ENCODE data around the gene TMEM150A.
"Not testable (repeated sequence)": the region's sequence is repeated elsewhere in the genome, so short reads cannot be mapped to it uniquely, and the experiment has no call there.

Gene TMEM150A

GRCh38 chr2:85602476-85603234 is at the start of gene TMEM150A:
TMEM150A (minus strand) TSS chr2:85602698; CDS start chr2:85601948, 750 bp downstream.
- peak; percentile 90 for DNase-seq (ENCODE audit: low spot score)

- DNase-seq (ENCODE audit: low spot score), result no peak
Observed at GRCh38 chr2:85652056-85652455, 49.6 kb upstream of the TMEM150A start.

GRCh38 chr2:85651097-85651496 is 48.6 kb upstream of the TMEM150A start:
- DNase-seq (ENCODE audit: low spot score), result no peak

GRCh38 chr2:85650456-85650855 is 48.0 kb upstream of the TMEM150A start:
- DNase-seq (ENCODE audit: low spot score), result no peak

GRCh38 chr2:85649201-85650190 is 47.0 kb upstream of the TMEM150A start:
- no peak for DNase-seq (ENCODE audit: low spot score)

- peak; percentile 65 for DNase-seq (ENCODE audit: low spot score)
Observed at GRCh38 chr2:85648619-85649018, 46.1 kb upstream of the TMEM150A start.

GRCh38 chr2:85647823-85648526 is 45.5 kb upstream of the TMEM150A start:
- no peak for DNase-seq (ENCODE audit: low spot score)

GRCh38 chr2:85646166-85646565 is 43.7 kb upstream of the TMEM150A start:
- DNase-seq (ENCODE audit: low spot score), result no peak

- DNase-seq (ENCODE audit: low spot score), result no peak
Observed at GRCh38 chr2:85644909-85645308, 42.4 kb upstream of the TMEM150A start.

GRCh38 chr2:85642725-85643124 is 40.2 kb upstream of the TMEM150A start:
- no peak for DNase-seq (ENCODE audit: low spot score)

- DNase-seq (ENCODE audit: low spot score), result no peak
Observed at GRCh38 chr2:85635636-85636035, 33.1 kb upstream of the TMEM150A start.

- DNase-seq (ENCODE audit: low spot score), result no peak
Observed at GRCh38 chr2:85635011-85635410, 32.5 kb upstream of the TMEM150A start.

GRCh38 chr2:85631316-85631715 is 28.8 kb upstream of the TMEM150A start:
- no peak for DNase-seq (ENCODE audit: low spot score)

GRCh38 chr2:85628658-85629057 is 26.2 kb upstream of the TMEM150A start:
- DNase-seq (ENCODE audit: low spot score), result no peak

- no peak for DNase-seq (ENCODE audit: low spot score)
Observed at GRCh38 chr2:85623991-85624390, 21.5 kb upstream of the TMEM150A start.

GRCh38 chr2:85621338-85621737 is 18.8 kb upstream of the TMEM150A start:
- DNase-seq (ENCODE audit: low spot score), result no peak

- DNase-seq (ENCODE audit: low spot score), result no peak
Observed at GRCh38 chr2:85619617-85620016, 17.1 kb upstream of the TMEM150A start.

GRCh38 chr2:85617723-85618122 is 15.2 kb upstream of the TMEM150A start:
- not testable (repeated sequence) for DNase-seq (ENCODE audit: low spot score)

- no peak for DNase-seq (ENCODE audit: low spot score)
Observed at GRCh38 chr2:85615413-85615728, 12.9 kb upstream of the TMEM150A start.

GRCh38 chr2:85614757-85615156 is 12.3 kb upstream of the TMEM150A start:
- DNase-seq (ENCODE audit: low spot score), result not testable (repeated sequence)

GRCh38 chr2:85613717-85614515 is 11.4 kb upstream of the TMEM150A start:
- no peak for DNase-seq (ENCODE audit: low spot score)
